SU-DHL-6 (cell line): Measurements from ENCODE around the gene COG6.

Experiments
- CTCF ChIP-seq: fragments of 200-600 bp; sonication (generic); IDR thresholded peaks from one replicate; pipeline ENCODE4 v1.5.1; 2017; ENCODE audit warnings: antibody characterized with exemption, mild to moderate bottlenecking, low read length, moderate library complexity; ENCODE audit not compliant: insufficient read depth, poor library complexity, severe bottlenecking
- EZH2phosphoT487 ChIP-seq: fragments of 200-600 bp; sonication (generic), shearing (Covaris generic); conservative IDR thresholded peaks from 2 replicates; pipeline ENCODE4 v1.6.1; 2018; ENCODE audit warnings: mild to moderate bottlenecking, antibody characterized with exemption, low read length, moderate library complexity, mixed read lengths

- TF ChIP-seq CTCF (no peak), EZH2phosphoT487 (no peak)
Observed at GRCh38 chr13:39737047-39737446, 81.6 kb downstream of the COG6 start.
